D341Med (cell line): ENCODE measurements around the gene FBLN1.

ENCODE experiments used
- DNase-seq: peaks from one replicate; pipeline ENCODE4 v3.0.0; 2012; ENCODE audit warnings: low spot score

Gene FBLN1

DNA sequence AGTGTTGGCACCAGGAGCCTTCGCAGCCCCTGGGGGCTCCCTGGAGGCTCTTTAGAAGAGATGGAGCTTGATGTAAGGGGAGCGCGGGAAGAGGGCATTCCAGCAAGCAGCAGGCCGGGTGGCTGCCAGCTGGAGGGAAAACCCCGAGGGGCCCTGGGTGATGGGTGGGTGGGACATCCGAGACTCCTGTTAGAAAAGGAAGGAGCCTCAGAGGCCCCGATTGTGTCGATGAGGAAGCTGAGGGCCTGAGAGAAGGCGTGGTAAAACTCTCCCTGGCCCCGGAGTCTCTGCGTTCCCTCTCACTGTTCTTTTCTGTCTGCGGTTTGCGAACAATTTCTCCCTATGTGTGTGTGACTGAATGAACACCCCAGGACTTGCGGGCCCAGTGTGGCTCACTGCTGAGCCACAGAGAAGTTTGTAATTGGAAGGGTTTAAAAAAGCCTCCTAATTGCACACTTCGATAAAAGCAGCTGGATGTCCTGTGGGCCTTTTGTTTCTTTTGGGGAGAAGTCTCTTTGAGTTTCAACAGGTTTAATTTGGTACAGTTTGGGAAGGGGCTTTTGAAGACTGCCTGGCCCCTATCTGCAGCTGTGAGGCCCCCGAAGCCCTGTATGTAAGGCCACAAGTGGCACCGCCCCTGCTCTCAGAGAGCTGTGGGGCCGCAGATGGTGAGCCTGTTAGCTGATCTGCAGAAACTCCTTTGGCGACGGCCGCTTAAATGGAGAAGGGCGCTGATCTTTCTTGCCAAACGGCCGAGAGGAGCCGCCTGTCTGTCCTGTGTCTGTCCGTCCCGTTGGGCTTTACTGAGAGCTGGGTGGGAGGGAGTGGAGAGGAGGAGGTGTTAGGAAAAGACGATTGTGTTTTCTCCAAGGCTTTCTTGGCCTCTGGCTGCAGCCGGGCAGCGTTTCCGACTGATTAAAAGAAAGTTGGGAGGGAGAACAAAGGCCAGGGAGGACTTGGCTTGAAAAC, 2.0 kb downstream of the FBLN1 start:
- DNase-seq: no peak

DNA sequence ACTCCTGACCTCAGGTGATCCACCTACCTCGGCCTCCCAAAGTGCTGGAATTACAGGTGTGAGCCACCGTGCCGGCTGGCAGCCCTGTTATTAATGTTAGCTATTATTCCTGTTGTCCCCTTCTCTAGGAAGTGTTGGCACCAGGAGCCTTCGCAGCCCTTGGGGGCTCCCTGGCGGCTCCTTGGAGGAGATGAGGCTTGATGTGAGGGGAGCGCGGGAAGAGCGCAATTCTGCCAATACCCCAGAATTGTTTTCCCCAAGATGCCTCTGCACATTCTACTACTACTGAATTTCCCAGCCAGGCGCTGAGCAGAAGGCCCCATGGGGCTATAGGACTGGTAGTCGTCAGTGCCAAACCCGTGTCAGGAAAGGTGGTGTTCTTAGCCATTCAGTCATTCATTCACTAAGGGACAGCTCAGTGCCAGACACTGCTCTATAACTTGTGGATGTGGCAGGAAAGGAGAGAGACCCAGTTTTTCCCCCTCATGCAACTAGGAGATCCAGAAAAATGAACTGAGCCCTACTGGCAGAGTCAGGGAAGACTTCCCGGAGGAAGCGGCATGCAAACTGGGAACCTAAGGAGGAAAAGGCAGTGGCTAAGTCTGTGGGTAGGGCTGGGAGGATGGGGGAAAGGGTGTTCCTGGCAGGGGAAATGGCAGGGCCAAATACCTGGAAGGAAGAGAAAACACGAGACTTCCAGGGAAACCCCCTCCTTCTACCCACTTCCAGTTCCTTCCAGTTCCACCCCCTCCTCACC, 3.5 kb downstream of the FBLN1 start:
- no peak for DNase-seq

DNA sequence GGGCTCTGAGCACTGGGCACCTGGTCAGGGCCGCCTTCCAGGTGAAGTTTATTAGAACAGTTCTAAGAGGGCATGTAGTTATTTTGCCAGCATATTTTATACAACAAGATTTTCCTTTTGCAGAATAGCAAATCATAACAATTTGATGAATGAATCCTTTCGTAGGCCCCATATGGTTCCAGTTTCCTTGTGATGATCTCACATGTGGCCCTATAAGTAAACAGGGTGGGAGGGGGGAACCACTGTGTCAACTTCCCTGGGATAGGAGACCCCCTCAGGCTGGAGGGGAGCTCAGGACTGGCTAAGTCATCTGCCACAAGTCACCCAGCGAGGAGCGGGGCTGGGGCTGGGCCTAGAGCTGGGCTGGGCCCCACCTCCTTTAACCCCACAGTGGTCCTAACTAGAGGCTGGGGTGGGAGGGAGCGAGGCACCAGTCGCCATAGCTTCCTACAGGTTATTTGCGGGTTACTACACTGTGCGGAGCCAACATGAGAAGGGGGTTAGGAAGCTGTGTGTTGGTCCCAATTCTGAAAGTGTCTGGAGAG, 4.2 kb downstream of the FBLN1 start:
- no peak for DNase-seq

DNA sequence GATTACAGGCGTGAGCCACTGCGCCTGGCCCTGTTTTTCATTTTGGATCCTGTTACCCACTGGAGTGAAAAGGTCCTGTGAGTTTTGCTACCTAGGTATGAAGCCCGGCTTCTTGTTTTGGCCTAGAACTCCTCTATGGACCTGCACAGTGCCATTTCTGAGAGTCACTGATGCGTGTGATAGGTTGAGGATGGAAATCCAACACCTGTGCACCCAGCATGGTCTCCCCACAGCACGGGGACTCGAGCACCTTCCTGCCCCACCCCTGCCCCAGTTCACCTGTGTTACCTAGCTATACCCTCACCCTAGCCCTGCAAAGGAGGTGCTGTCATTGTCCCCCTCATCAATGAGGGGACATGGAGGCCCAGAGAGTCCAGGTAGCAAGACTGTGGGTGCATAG, 5.1 kb downstream of the FBLN1 start:
- no peak for DNase-seq

DNA sequence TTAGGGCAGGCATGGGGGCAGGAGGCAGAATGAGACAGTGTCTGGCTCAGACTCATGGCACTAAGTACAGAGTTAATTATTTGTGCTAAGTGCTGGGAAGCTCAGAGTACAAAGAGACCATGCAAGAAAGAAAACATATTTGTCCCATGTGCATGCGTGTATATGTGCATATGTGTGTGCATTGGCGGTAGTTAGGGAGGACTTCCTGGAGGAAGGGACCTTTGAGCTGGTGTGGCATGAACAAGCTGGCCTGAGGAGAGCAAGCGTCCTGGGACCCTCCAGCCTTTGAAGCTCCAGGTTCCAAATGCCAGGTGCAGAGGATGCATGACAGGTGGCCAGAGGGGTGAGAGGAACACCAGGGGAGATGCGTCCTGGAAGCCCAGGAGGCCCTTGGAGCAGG, 6.1 kb downstream of the FBLN1 start:
- no peak for DNase-seq

DNA sequence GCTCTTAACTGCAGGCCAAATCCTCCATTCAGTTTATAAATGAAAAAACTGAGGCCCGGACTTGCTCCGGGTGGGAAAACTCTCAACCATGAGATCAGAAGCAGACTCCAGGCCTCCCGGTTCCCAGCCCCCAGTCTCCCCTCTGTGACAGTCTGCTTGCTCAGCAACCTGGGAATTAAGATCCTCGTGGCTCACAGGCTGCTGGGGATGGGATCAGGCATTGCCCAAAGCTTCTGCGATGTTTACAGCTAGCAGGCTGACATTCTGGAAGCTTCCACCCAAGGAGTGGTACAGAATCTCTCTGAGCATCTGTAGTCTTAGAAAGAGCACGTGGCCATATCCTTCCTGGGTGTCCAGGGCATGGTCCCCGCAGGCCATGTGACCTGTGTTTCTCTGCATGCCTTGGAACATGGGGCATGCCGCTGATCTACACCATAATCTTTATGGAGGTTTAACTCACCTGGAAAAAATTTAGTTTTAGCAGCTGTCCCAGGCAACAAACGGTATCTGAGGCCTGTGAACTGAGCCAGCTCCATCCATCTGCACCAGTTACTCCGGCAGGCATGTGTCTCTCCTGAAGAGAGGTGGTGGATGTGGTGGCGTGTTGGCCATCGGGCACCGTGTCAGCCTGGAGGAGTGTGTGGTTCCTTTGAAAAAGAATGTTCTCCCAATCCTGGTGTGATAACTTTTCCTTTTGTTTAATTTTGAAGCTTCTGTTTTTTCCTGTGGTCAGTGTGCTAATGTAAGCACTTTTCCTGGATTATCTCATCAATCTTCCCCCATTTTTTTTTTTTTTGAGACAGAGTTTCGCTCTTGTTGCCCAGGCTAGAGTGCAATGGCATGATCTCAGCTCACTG, 7.9 kb downstream of the FBLN1 start:
- DNase-seq: no peak

DNA sequence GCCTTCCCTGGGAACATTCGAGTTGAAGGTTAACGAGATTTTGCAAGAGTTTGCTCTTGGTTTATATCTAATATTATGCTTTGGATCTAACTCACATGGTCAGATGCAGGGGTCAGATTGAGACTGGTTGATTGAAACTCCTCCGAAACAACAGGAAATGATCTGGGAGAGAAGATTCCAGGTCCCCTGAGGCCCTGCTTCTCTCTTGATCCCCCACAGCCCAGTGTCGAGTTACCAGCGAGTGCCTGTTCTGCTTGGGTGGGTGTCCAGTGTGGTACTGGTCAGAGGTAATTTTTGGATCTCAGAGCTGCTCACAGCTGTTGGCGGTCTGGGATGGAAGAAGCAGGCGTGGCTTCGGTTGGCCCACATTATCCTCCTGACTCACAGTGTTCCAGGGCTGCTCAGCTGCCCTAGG, 9.2 kb downstream of the FBLN1 start:
- no peak for DNase-seq

DNA sequence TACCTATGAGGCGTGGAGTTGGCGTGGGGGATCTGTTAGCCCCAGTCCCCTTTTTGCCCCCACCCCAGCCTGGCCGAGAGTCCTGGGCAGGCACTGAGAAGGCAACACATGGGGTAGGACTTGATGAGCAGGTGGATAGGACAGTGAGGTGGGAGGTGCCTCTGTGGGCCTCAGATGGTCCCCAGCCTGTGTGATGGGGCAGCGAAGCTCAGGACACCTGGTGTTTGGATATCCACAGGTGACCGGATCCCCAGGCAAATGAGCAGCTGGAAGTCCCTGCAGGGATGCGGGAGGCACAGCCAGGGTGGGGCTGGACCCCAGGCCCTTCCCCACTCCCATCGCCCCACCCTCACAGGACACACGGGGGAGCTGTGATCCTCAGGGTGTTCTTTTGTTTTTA, 9.7 kb downstream of the FBLN1 start:
- DNase-seq: no peak

DNA sequence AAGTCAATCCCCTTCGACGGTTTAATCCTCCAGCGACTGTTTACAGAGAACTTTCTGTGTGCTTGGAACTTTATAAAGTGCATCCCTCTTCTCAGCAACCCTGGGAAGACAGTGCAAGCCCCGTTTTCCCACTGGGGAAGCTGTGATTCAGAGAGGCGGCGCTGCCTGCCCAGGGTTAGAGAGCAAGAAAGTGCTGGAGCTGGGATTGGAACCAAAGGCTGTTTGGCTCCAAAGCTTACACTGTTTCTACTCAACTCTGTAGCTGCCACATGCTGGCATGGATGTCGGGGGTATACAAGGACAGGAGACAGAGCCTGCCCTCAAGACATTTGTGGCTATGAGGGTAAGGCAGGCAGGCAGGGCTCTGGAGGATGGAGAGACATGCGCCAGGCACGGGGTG, 13.0 kb downstream of the FBLN1 start:
- DNase-seq: no peak

DNA sequence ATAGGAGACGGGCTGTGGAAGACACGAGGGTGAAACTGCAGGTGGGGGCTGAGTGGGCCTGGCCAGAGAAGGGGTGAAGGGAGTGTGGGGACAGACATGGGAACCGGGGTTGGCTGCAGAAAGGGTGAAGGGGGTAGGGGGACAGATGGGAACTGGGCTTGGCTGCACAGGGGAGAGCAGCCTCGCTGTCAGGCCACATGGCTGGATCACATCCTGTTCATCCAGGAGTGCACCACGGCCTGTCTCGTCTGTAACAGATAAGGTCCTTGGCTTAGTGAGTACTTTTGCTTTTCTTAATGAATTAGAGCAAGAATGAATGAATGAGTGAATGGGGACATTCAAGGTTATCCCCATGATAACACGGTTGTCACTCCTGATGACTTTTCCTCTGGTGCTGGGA, 13.5 kb downstream of the FBLN1 start:
- no peak for DNase-seq

DNA sequence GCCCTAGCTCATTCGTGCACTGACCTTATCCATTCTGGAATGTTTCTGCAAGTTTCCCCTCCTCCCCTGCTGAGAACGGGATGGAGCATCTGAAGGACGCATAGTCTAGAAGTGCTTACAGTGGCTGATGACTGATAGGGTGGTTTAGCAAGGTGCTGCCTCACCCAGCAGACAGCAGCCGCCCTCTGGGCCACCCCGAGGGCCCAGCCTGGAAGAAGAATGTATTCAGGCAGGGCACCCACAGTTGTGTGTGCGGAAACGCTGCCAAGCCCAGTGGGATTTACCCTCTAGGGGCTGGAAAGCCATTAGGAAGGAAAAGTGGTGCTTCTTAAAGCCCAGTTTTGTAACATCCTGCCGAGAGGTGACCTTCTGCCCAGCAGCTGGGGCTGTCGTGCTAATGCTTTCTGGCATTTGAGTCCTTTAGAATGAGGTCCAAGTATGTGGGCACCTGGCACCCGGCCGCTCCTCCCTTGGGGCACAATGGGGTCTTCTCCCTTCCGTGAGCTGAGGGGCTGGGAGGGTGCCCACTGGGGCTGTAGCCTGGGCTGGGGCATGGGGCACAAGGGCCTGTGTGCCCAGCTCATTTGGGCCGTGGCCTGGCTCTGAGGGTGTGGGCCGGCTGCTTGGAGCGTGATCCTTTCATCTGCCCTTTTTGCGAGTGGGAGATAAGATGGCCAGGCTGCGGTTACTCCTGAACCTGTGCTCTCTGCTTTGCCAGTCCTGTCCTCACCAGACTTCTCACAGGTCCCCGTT, 14.4 kb downstream of the FBLN1 start:
- no peak for DNase-seq

DNA sequence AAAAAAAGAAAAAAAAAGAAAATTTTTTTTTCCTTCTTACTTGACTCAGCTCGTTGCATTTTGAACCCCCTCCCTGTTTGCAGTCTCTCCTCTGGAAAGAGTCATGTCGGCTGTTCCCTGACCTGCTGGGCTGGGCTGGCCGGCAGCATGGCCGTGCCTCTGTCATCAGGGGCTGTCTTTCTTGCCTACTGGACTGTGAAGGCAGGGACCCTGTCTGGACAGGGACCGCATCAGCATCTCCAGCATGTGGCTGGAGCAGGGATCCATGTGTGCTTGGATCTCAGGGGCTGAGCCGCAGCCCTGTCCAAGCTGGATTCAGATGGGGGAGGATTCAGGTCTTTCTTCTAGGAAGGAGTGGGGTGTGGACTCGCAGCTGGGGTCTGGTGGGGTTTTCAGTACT, 15.5 kb downstream of the FBLN1 start:
- no peak for DNase-seq

DNA sequence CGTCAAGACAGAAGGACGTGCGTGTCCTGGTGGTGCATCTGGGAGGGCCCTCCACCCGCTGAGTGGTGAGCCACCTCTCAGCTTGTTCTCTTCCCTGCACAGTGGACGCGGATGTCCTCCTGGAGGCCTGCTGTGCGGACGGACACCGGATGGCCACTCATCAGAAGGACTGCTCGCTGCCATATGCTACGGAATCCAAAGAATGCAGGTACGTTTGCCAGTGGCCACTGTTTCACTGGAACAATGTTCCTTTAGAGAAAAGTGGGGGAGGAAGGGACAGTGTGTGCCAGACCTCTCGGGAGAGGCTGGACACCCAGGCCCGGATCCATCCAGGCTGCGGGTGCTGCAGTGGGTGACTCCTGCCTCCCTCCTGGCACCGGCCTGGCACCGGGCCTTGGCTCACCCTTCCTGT, 15.9 kb downstream of the FBLN1 start:
- no peak for DNase-seq

DNA sequence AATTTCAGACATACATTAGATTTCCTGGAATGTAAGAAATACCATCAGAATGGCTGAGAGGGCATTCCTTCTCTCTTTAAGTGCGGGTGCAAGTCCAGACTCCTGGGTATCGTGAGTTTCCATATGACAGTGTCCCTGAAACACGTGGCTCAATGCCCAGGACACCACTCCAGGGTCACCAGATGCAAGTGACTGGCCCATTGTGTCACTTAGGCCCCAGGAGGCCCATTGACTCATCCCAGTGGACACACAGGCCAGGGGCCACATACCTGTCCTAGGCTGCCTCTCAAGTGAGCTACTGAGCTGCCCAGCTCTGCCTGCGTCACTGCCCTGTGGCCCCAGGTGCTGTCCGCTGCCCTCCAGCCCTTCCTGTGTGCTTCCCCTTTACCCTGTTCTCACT, 18.5 kb downstream of the FBLN1 start:
- DNase-seq: no peak

DNA sequence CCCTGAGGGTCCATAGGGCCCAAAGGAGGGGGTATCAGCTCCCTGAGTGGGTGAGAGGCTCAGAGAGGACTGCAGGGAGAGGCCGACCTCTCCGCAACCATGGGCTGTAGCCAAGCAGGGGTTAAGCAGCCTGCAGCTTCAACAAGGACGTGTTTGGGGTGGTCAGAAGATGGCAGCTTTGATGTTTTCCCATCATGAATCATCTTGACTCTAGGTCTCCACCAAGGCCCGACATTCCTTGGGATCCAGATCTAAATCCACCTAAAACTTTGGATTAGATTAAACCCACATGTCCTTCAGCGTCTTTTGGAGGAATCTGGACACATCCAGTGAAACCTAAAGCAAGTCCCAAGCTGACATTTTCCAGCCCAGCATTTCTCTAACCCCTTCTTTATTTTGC, 19.8 kb downstream of the FBLN1 start:
- no peak for DNase-seq

DNA sequence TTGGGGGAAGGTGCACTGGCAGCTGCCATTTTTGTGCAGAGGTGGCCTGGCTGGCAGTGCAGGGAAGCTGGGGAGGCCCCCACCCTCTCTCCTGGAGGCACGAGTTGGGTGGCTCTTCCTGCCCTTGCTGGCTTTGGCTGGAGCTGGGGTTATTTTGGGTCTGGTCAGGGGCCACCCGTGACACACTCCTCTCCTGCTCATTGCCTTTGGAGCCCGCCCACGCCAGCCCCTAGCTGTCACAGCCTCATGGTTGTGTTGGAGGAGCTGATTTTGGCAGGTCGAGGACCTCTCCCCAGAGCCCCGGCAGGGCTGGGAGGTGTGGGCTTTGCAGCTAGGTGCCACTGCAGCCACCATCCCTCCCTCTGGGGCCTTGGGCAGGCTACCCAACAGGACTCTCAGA, 21.5 kb downstream of the FBLN1 start:
- DNase-seq: no peak

DNA sequence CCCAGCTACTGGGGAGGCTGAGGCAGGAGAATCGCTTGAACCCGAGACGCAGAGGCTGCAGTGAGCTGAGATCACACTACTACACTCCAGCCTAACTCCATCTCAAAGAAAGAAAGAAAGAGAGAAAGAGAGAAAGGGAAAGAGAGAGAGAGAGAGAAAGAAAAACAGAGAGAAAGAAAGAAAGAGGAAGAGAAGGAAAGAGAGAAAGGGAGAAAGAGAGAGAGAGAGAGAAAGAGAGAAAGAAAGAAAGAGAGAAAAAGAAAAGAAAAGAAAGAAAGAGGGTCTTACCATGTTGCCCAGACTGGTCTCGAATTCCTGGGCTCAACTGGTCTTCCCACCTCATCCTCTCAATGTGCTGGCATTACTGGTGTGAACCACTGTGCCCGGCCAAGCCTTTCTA, 22.3 kb downstream of the FBLN1 start:
- DNase-seq: no peak

DNA sequence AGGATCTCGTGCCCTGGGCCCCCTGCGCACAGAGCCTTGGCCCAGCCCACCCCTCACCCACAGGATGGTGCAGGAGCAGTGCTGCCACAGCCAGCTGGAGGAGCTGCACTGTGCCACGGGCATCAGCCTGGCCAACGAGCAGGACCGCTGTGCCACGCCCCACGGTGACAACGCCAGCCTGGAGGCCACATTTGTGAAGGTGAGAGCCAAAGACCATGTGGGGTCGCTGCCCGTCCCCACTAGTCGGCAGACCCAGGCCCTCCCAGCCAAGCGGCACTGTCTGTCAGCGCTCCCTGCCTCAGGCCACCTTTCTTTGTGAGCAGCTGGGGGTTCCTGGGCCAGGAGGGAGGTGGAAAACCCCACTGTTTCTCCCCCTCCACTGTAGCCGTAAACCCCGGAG, 22.8 kb downstream of the FBLN1 start:
- no peak for DNase-seq

DNA sequence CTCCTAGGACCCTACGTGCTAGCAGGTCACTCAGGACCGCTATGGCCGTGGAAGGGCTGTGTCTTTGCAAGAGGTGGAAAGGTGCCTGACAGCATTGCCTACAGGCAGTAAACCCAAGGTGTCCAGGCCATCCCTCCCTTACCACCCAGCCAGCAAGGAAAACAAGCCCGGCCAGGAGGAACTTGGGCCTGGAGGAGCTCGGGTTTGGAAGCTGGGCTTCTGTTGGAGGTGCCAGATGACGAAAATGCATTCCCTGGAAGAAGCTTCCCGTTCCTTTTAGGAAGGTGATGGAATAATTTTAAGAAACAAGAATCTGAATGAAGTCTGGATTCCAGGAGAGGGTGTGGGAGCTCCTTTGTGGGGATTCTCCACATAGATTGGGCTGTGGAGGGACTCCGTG, 23.6 kb downstream of the FBLN1 start:
- DNase-seq: no peak

DNA sequence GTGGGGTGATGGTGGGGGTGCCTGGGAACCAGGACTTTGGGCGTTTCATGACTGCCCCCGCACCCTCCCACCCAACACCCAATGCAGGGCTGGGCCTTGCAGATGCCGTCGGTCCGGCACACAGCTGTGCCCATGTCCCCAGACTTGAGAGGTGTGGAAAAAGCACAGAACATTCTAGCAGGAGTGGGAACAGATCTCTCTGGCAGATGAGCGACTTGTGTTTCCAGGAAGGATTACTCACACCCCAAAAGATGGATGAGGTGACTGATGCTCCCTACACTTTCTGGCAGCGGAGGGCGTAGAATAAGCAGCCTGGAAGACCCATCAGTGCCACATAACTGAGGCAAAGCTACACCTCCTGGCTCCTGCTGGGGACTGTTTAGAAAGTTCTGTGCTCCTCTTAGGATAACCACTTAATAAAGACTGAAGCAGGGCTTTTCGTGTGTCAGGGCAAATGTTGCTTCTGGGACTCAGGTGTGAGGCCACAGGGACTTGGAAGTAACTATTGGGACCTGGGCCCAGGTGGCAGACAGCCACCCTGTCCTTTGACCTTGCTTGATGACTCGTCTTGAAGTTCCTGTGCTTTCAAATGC, 24.2 kb downstream of the FBLN1 start:
- no peak for DNase-seq

DNA sequence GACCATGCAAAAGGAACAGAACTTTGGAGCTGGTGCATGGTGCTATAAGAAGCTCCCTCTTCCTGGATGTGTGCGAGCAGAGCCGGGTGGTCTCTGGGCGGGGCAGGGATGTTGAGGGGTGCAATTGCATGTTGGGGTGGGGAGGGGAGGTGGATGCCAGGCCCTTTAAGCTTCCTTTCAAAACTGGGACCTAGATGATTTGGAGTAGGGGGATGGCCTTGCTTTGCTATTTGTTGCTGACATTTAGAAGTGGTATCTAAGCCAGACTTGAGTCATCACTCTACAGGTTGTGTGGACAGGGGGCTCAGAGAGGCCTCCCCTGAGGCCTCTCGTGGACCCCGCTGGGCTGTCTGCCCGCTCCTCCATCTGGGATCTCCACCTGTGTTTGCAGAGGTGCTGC, 24.8 kb downstream of the FBLN1 start:
- no peak for DNase-seq
